HL-60 (cell line): Measurements from ENCODE around the gene TFDP3.

Experiments used
- DNase-seq, 2 experiments: peaks; one replicate each; pipeline ENCODE4 v3.0.0-alpha.2; 2010 to 2020; ENCODE audit warnings: low read depth in 1 of 2, low spot score in 1 of 2
- H3K27ac ChIP-seq: fragments of 250-450 bp; sonication (Bioruptor Pico); replicated peaks from 2 replicates; pipeline ENCODE4 v1.5.1; 2020; ENCODE audit warnings: mild to moderate bottlenecking, moderate library complexity
- H3K27me3 ChIP-seq: fragments of 250-450 bp; sonication (Bioruptor Pico); 2 replicates; pipeline ENCODE4 v1.5.1; 2021; ENCODE audit warnings: mild to moderate bottlenecking, moderate library complexity; ENCODE audit not compliant: insufficient read depth, poor library complexity, severe bottlenecking
- H3K4me3 ChIP-seq: replicated peaks from 2 replicates; pipeline ENCODE4 v1.5.1; 2011; ENCODE audit warnings: mild to moderate bottlenecking, control low read depth, low read length; ENCODE audit not compliant: insufficient read depth
- CTCF ChIP-seq: IDR thresholded peaks from one replicate; pipeline ENCODE4 v1.5.1; 2011; ENCODE audit warnings: low read length, control low read depth, inconsistent platforms; ENCODE audit not compliant: insufficient read depth
- GABPA ChIP-seq: IDR thresholded peaks from 2 replicates; pipeline ENCODE4 v1.6.1; 2012; ENCODE audit warnings: low read depth
- POLR2AphosphoS5 ChIP-seq: IDR thresholded peaks from 2 replicates; pipeline ENCODE4 v1.6.1; 2012; ENCODE audit warnings: low read depth
- REST ChIP-seq: IDR thresholded peaks from 2 replicates; pipeline ENCODE4 v1.6.1; 2012; ENCODE audit warnings: low read depth; ENCODE audit not compliant: insufficient replicate concordance
- SPI1 ChIP-seq: IDR thresholded peaks from 2 replicates; pipeline ENCODE4 v1.6.1; 2012; ENCODE audit warnings: low read depth, mild to moderate bottlenecking, borderline replicate concordance

Gene TFDP3

GRCh38 chrX:133190877-133191738, 27.0 kb downstream of the TFDP3 start:
- TF ChIP-seq CTCF (no peak), SPI1 (no peak), GABPA (no peak), REST (no peak), POLR2AphosphoS5 (no peak)
- no peak for DNase-seq
- Histone ChIP-seq H3K27me3 (no peaks in the 10 kb centered on the region), H3K4me3 (no peak overlapping the region), H3K27ac (no peak overlapping the region)

- Histone ChIP-seq H3K27me3 (no peaks in the 10 kb centered on the region), H3K4me3 (no peak overlapping the region), H3K27ac (no peak overlapping the region)
- TF ChIP-seq CTCF (no peak), REST (no peak)
- DNase-seq = no peak
Measured at GRCh38 chrX:133189195-133189594, 29.0 kb downstream of the TFDP3 start.

- DNase-seq = no peak
- Histone ChIP-seq H3K27me3 (no peaks in the 10 kb centered on the region), H3K27ac (no peak overlapping the region), H3K4me3 (no peak overlapping the region)
- TF ChIP-seq POLR2AphosphoS5 (no peak), SPI1 (no peak), GABPA (no peak), CTCF (no peak), REST (no peak)
Measured at GRCh38 chrX:133188631-133189030, 29.5 kb downstream of the TFDP3 start.
